ENCODE results near the gene WDR37.

DNA sequence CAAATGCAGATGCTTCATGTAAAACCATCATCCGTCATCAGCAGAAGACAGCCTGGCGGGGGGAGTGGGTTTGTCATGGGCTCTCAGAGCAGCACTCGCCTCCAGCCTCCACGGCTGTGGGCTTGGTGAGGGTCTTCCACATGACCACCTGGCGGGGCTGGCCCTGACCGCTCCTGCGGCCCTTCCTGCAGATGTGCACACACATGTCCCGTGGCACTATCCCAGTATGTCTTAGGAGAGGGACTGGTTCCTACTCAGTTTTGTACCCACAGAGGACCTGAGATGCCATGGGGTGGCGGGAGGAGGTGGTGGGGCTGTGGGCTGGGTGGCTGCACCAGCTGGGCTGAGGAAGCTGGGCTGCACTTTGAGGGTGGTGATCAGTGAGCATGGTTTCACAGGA, 35.2 kb upstream of the WDR37 start:
- TF ChIP-seq, protein P1, sequence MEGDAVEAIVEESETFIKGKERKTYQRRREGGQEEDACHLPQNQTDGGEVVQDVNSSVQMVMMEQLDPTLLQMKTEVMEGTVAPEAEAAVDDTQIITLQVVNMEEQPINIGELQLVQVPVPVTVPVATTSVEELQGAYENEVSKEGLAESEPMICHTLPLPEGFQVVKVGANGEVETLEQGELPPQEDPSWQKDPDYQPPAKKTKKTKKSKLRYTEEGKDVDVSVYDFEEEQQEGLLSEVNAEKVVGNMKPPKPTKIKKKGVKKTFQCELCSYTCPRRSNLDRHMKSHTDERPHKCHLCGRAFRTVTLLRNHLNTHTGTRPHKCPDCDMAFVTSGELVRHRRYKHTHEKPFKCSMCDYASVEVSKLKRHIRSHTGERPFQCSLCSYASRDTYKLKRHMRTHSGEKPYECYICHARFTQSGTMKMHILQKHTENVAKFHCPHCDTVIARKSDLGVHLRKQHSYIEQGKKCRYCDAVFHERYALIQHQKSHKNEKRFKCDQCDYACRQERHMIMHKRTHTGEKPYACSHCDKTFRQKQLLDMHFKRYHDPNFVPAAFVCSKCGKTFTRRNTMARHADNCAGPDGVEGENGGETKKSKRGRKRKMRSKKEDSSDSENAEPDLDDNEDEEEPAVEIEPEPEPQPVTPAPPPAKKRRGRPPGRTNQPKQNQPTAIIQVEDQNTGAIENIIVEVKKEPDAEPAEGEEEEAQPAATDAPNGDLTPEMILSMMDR (IDR thresholded peaks at IDR 0.05), result no peak
- no peak for TF ChIP-seq POLR2A (IDR thresholded peaks at IDR 0.05)

Data from uterus (tissue), 2 donors.